Measurements from ENCODE around the gene CDK5RAP1.
"Not testable (repeated sequence)": the region's sequence is repeated elsewhere in the genome, so short reads cannot be mapped to it uniquely, and the experiment has no call there.

Gene CDK5RAP1

GRCh38 chr20:33419140-33419974, 18.0 kb upstream of the CDK5RAP1 start:
- DNase-seq (ENCODE audit: low spot score): no peak

- no peak for DNase-seq (ENCODE audit: low spot score)
Observed at GRCh38 chr20:33418033-33418432, 16.7 kb upstream of the CDK5RAP1 start.

- peak; percentile 78 for DNase-seq (ENCODE audit: low spot score)
Observed at GRCh38 chr20:33415948-33416347, 14.6 kb upstream of the CDK5RAP1 start.

- DNase-seq (ENCODE audit: low spot score): no peak
Observed at GRCh38 chr20:33412484-33412838, 11.1 kb upstream of the CDK5RAP1 start.

GRCh38 chr20:33411711-33412483, 10.6 kb upstream of the CDK5RAP1 start:
- no peak for DNase-seq (ENCODE audit: low spot score)

- no peak for DNase-seq (ENCODE audit: low spot score)
Observed at GRCh38 chr20:33411242-33411641, 9.9 kb upstream of the CDK5RAP1 start.

- DNase-seq (ENCODE audit: low spot score): no peak
Observed at GRCh38 chr20:33410081-33410742, 8.9 kb upstream of the CDK5RAP1 start.

GRCh38 chr20:33408716-33409654, 7.7 kb upstream of the CDK5RAP1 start:
- DNase-seq (ENCODE audit: low spot score): no peak

- DNase-seq (ENCODE audit: low spot score): no peak
Observed at GRCh38 chr20:33408313-33408712, 7.0 kb upstream of the CDK5RAP1 start.

GRCh38 chr20:33407796-33408195, 6.5 kb upstream of the CDK5RAP1 start:
- no peak for DNase-seq (ENCODE audit: low spot score)

- no peak for DNase-seq (ENCODE audit: low spot score)
Observed at GRCh38 chr20:33407251-33407650, 5.9 kb upstream of the CDK5RAP1 start.

GRCh38 chr20:33404281-33404680, 3.0 kb upstream of the CDK5RAP1 start:
- DNase-seq (ENCODE audit: low spot score): no peak

- DNase-seq (ENCODE audit: low spot score): no peak
Observed at GRCh38 chr20:33401921-33402369, 626 bp upstream of the CDK5RAP1 start.

- no peak for DNase-seq (ENCODE audit: low spot score)
Observed at GRCh38 chr20:33400812-33401183, 521 bp downstream of the CDK5RAP1 start.

- no peak for DNase-seq (ENCODE audit: low spot score)
Observed at GRCh38 chr20:33399924-33400323, 1.4 kb downstream of the CDK5RAP1 start.

- no peak for DNase-seq (ENCODE audit: low spot score)
Observed at GRCh38 chr20:33394718-33395117, 6.6 kb downstream of the CDK5RAP1 start.

- no peak for DNase-seq (ENCODE audit: low spot score)
Observed at GRCh38 chr20:33393609-33394008, 7.7 kb downstream of the CDK5RAP1 start.

- peak; percentile 96 for DNase-seq (ENCODE audit: low spot score)
Observed at GRCh38 chr20:33391722-33392415, 9.4 kb downstream of the CDK5RAP1 start.

GRCh38 chr20:33389326-33389725, 12.0 kb downstream of the CDK5RAP1 start:
- DNase-seq (ENCODE audit: low spot score): not testable (repeated sequence)

GRCh38 chr20:33388268-33388667, 13.1 kb downstream of the CDK5RAP1 start:
- no peak for DNase-seq (ENCODE audit: low spot score)

GRCh38 chr20:33387177-33387576, 14.1 kb downstream of the CDK5RAP1 start:
- no peak for DNase-seq (ENCODE audit: low spot score)

Data from AG08395 (cell line).